Measurements from ENCODE around the gene IKBIP.

- TF ChIP-seq CTCF (IDR thresholded peaks at IDR 0.05 in 8 of 11, conservative IDR thresholded peaks at IDR 0.05 in 3 of 11) (no peak), POLR2AphosphoS5 (IDR thresholded peaks at IDR 0.05) (no peak), POLR2A (IDR thresholded peaks at IDR 0.05) (no peak)
These were observed 8.8 kb downstream of the IKBIP start for GRCh38 chr12:98635657-98636323.
